ENCODE measurements around the gene H3-3A. TPM values are rescaled to one million over a fixed set of nuclear protein-coding genes. Genes with fewer than 3 reads are reported as not detected.

The H3-3A gene
- total RNA-seq, result 86.7 and 100 TPM in 2 replicates

DNA sequence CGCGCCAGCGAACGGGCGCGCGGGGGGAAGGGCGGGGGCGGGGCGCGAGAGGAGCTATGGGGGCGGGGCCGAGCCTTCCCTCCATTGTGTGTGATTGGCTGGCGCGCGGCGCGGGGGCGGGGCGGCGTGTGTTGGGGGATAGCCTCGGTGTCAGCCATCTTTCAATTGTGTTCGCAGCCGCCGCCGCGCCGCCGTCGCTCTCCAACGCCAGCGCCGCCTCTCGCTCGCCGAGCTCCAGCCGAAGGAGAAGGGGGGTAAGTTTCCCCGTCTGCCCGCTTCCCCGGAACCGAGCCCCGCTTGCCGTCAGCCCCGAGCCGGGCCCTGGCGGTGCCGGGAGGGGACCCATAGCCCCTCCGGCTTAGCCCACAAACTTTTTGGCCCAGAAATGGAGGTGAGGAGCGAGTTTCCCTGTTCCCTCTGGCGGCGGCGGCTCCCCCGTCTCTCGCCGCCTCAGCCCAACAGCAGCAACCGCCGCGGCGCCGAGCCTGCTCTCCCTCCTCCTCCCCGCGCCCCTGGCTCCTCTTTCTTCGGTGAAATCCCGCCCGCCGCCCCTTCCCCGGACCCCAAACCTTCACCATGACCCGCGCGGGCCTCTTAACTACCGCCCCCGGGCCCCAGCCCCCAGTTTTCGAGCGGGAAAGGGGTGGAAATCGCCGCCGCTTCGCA, at the start of gene H3-3A:
Gene H3-3A (plus strand): TSS at position 159 of the 666 bp plus-strand sequence. CDS start 1,636 bp downstream, outside the sequence.

Other genes with a start within 250 kb of the H3-3A start
- gene TMEM63A, start 180.3 kb upstream of the H3-3A start, total RNA-seq, result 30.8 and 36.5 TPM in 2 replicates
- gene LEFTY1, start 173.6 kb upstream of the H3-3A start, total RNA-seq, result 0.13 TPM in 1 of 2 replicates, not detected in the other
- gene PYCR2, start 138.5 kb upstream of the H3-3A start, total RNA-seq, result 37.6 and 48.9 TPM in 2 replicates
- gene LEFTY2, start 121.5 kb upstream of the H3-3A start, total RNA-seq, result 0.10 TPM in 1 of 2 replicates, not detected in the other
- gene SDE2, start 63.4 kb upstream of the H3-3A start, total RNA-seq, result 20.3 and 21.4 TPM in 2 replicates
- 61.8 and 76.7 TPM in 2 replicates for gene ACBD3, start 124.0 kb downstream of the H3-3A start, total RNA-seq
- gene MIXL1, start 160.9 kb downstream of the H3-3A start, total RNA-seq, result not detected in 2 replicates
- 1.9 and 2.6 TPM in 2 replicates for gene LIN9, start 246.4 kb downstream of the H3-3A start, total RNA-seq